ENCODE data around the gene CFL1.
A peak's percentile ranks its signal among the peaks of the same experiment; 100 is the strongest.

CFL1 gene

GRCh38 chr11:65885231-65885630 is 27.3 kb upstream of the CFL1 start:
- no peak overlapping the region for H3K9ac ChIP-seq
- peak overlapping the region; percentile 17; the same call in 1 of the 2 replicates for H3K4me2 ChIP-seq
- H2AFZ ChIP-seq (ENCODE audit: low read depth), result no peak overlapping the region
- TF ChIP-seq CTCF (conservative IDR thresholded peaks at IDR 0.05; ENCODE audit: low read depth, low read length), result no peak
- peaks cover 7% of the 10 kb centered on the region; the same call in 1 of the 2 replicates for H3K79me2 ChIP-seq (ENCODE audit: insufficient read depth, low read depth)
- H3K4me1 ChIP-seq (ENCODE audit: low read depth, poor library complexity, severe bottlenecking), result peaks cover 40% of the 10 kb centered on the region
- H4K20me1 ChIP-seq (ENCODE audit: insufficient read depth), result no peaks in the 10 kb centered on the region
- no peak overlapping the region for H3K4me3 ChIP-seq (IDR thresholded peaks at IDR 0.05; ENCODE audit: insufficient read depth, low read depth, low read length)
- H3K36me3 ChIP-seq (ENCODE audit: insufficient read depth), result no peaks in the 10 kb centered on the region
- H3K27ac ChIP-seq, result no peak overlapping the region
- no peaks in the 10 kb centered on the region for H3K27me3 ChIP-seq (ENCODE audit: insufficient read depth, low read depth)

GRCh38 chr11:65884716-65885092 is 26.7 kb upstream of the CFL1 start:
- peak; percentile 97 for TF ChIP-seq CTCF (conservative IDR thresholded peaks at IDR 0.05; ENCODE audit: low read depth, low read length)
- Histone ChIP-seq H3K79me2 (ENCODE audit: insufficient read depth, low read depth) (peaks cover 7% of the 10 kb centered on the region; the same call in 1 of the 2 replicates), H2AFZ (ENCODE audit: low read depth) (no peak overlapping the region), H3K4me3 (IDR thresholded peaks at IDR 0.05; ENCODE audit: insufficient read depth, low read depth, low read length) (no peak overlapping the region), H3K36me3 (ENCODE audit: insufficient read depth) (no peaks in the 10 kb centered on the region), H3K4me1 (ENCODE audit: low read depth, poor library complexity, severe bottlenecking) (peaks cover 34% of the 10 kb centered on the region), H3K9ac (no peak overlapping the region), H4K20me1 (ENCODE audit: insufficient read depth) (no peaks in the 10 kb centered on the region), H3K27me3 (ENCODE audit: insufficient read depth, low read depth) (no peaks in the 10 kb centered on the region), H3K27ac (no peak overlapping the region), H3K4me2 (peak overlapping the region; percentile 17; the same call in 1 of the 2 replicates)

GRCh38 chr11:65883786-65884715 is 26.1 kb upstream of the CFL1 start:
- Histone ChIP-seq H3K4me2 (no peak overlapping the region), H3K79me2 (ENCODE audit: insufficient read depth, low read depth) (peaks cover 7% of the 10 kb centered on the region; the same call in 1 of the 2 replicates), H4K20me1 (ENCODE audit: insufficient read depth) (no peaks in the 10 kb centered on the region), H3K9ac (no peak overlapping the region), H3K4me3 (IDR thresholded peaks at IDR 0.05; ENCODE audit: insufficient read depth, low read depth, low read length) (no peak overlapping the region), H3K36me3 (ENCODE audit: insufficient read depth) (no peaks in the 10 kb centered on the region), H3K27me3 (ENCODE audit: insufficient read depth, low read depth) (no peaks in the 10 kb centered on the region), H3K4me1 (ENCODE audit: low read depth, poor library complexity, severe bottlenecking) (peaks cover 28% of the 10 kb centered on the region), H2AFZ (ENCODE audit: low read depth) (no peak overlapping the region), H3K27ac (no peak overlapping the region)
- TF ChIP-seq CTCF (conservative IDR thresholded peaks at IDR 0.05; ENCODE audit: low read depth, low read length), result no peak

- Histone ChIP-seq H3K9ac (no peak overlapping the region), H4K20me1 (ENCODE audit: insufficient read depth) (no peaks in the 10 kb centered on the region), H3K79me2 (ENCODE audit: insufficient read depth, low read depth) (peaks cover 7% of the 10 kb centered on the region; the same call in 1 of the 2 replicates), H3K4me3 (IDR thresholded peaks at IDR 0.05; ENCODE audit: insufficient read depth, low read depth, low read length) (no peak overlapping the region), H3K36me3 (ENCODE audit: insufficient read depth) (no peaks in the 10 kb centered on the region), H2AFZ (ENCODE audit: low read depth) (no peak overlapping the region), H3K4me2 (no peak overlapping the region), H3K4me1 (ENCODE audit: low read depth, poor library complexity, severe bottlenecking) (peaks cover 23% of the 10 kb centered on the region), H3K27ac (no peak overlapping the region), H3K27me3 (ENCODE audit: insufficient read depth, low read depth) (no peaks in the 10 kb centered on the region)
- no peak for TF ChIP-seq CTCF (conservative IDR thresholded peaks at IDR 0.05; ENCODE audit: low read depth, low read length)
Observed at GRCh38 chr11:65883058-65883761, 25.2 kb upstream of the CFL1 start.

Measured in KMS-11 (cell line).